WI38 (cell line): ENCODE measurements around the gene TRMT61A.

Source experiments
- H3K4me3 ChIP-seq: 2 replicates; pipeline ENCODE4 v1.5.1; 2011; ENCODE audit warnings: low read depth, mild to moderate bottlenecking, control low read depth, low read length
- TF ChIP-seq, protein P1 (sequence below): IDR thresholded peaks from 2 replicates; pipeline ENCODE4 v1.5.1; 2012; ENCODE audit warnings: low read depth, mild to moderate bottlenecking, control low read depth, low read length

Gene TRMT61A

DNA sequence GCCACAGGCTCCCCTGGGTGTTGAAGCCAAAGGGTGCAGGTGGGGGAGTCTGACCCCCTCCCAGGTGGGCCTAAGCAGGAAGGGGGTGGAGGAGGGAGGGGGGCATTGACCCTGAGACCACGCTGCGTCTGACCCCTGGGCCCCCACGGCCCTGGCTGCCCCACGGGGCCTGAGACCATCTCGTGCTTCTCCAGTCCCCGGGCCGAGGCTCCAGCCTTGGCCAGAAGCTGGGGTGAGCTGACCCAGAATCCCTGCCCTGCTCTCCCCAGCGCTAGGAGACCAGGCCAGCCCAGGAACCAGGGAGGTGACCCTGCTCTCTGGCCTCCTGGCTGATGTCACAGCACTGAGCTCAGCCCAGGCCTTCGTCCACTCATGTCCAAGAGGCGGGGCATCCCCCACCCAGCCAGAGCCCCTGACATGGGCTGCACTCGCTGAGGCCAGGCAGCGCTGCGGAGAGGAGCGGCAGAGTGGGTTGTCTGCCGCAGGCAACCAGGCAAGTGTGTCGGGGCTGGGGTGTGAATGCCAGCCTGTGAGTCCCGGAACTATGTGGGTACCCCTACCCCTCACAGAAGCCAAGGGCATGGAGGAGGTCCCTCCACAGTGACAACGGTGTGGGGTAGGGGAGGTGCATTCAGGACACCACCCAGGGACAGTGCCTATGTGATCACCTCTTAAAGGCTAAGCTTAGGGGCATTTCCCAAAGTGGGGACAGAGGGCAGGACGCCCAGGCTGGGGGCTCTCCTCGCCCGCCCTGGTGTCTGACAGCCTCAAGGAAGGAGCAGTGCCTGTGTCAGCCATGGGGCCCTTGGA lies 6.3 kb downstream of the TRMT61A start:
- H3K4me3 ChIP-seq: no peak overlapping the region

DNA sequence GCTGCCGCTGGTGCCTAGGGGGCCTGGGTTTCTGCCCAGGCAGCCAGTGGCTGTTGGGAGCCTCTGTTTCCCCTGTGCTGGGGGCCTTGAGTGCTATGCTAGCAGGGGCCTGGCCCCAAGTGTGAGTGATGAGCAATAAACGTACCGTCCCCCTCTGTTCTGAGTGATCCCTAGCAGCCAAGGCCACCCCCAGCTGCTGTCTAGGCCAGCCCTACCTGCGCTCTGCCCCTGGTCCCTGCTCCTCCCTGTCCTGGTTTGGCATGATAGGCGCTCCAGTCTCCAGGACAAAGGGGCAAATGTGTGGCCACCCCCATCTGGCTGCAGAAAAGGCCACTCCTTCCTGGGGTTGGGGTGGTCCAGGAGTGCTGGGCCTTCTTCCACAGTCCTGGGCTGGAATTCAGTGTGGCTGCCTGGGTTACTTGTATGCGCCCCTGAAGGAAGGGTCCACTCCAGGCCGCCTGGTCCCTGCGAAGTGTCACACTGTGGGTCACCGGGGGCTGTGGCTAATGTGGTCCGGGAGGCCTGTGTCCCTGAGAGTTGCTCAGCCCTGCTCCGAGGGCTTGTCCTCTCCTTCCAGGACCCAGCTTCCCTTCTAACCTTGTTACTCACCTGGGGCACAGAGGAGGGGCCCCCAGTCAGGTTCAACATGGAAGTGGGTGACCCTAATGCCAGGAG lies 7.0 kb downstream of the TRMT61A start:
- TF ChIP-seq, protein P1, sequence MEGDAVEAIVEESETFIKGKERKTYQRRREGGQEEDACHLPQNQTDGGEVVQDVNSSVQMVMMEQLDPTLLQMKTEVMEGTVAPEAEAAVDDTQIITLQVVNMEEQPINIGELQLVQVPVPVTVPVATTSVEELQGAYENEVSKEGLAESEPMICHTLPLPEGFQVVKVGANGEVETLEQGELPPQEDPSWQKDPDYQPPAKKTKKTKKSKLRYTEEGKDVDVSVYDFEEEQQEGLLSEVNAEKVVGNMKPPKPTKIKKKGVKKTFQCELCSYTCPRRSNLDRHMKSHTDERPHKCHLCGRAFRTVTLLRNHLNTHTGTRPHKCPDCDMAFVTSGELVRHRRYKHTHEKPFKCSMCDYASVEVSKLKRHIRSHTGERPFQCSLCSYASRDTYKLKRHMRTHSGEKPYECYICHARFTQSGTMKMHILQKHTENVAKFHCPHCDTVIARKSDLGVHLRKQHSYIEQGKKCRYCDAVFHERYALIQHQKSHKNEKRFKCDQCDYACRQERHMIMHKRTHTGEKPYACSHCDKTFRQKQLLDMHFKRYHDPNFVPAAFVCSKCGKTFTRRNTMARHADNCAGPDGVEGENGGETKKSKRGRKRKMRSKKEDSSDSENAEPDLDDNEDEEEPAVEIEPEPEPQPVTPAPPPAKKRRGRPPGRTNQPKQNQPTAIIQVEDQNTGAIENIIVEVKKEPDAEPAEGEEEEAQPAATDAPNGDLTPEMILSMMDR: no peak
- no peak overlapping the region for H3K4me3 ChIP-seq

More for the DNA sequence above, 6.3 kb downstream of the TRMT61A start:
- TF ChIP-seq, protein P1: no peak

DNA sequence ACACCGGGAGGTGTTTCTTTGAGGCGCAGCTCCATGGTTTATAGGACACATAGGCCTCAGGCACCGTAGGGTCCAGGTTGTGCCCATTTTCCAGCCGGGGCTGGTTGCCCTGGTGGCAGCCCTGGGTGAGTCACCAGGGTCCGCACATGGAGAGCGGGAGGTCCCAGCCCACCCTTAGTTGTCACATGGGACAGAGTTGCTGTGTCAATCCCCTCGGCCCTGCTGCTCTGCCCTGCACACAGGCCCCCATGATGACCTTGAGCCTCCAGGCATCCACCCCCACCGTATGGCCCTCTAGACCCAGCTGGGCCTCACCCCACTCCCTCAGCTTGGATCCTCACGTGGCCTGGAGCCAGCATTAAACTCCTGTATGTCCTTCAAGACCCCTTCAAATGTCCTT lies 7.7 kb downstream of the TRMT61A start:
- TF ChIP-seq, protein P1: no peak

DNA sequence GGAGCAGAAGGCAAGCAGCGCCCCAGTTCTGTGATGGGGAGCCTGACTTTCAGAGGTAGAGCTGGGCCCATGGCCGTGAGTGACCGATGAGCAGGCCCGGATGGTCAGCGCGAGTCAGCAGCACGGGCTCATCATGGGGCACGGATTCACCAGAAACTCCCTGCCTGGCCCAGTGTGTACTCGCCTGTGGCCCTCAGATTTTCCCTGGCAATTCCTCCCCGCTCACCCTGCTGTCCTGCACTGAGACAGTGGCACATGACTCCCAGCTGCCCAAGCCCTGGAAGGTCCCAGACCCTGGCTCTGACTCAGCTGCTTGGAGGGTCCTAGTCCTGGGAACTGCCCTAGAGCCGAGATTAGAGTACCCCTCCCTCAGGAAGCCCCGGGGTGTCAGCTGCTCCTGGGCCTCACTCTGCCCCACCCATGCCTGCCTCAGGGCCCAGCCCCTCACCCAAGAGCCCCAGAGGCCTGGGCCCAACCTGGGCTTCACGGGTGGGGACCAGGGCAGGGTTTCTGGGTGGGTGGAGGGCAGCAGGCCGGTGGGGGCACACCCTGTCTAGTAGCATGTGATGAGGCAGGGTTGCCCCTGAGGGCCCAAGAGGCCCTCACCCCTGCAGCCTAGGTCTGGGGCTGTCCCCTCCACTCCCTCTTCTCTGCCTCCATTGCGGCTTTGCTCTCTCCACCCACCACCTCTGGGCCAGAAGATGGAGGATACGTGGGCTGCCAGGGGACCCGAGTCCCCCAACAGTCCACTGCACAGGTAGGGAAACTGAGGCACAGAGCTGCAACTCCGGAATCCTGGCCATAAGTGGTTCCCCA lies 8.4 kb downstream of the TRMT61A start:
- no peak overlapping the region for H3K4me3 ChIP-seq
- TF ChIP-seq, protein P1: no peak

More for the DNA sequence above, 7.7 kb downstream of the TRMT61A start:
- H3K4me3 ChIP-seq: no peak overlapping the region

DNA sequence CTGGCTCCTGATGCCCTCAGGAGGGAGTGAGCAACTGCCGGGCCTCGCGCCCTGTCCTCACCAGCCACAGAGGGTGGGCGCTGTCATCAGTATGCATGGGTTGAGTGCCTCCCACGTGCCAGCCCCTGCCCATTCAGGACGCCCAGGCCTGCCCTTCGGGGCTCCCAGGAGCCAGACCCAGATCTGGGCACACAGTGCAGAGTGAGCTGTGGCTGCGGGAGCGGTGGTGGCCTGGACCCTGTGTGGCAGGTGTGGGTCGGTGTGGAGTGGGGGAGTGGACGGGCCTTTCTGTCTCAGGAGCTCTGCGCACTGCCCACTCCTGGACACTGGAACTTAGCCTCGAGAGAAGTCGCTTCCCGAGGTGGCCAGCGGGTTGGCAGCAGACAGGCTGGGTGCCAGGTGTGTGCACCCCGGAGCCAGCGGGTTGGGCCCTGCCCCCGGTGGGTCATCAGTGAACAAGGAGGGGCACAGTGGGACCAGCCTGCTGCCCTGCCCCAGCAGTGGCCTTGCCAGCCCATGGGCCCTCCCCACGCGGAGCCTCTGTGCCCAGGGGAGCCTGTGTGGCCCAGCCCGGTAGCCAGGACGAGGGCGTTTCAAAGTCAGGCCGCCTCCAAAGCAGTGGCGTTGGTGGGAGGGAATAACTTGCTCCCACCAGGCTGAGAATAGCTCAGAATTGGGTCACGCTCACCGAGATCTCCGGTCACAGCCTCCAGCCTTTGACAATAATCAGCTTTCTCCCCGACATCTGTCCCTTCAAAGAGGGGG lies 9.5 kb downstream of the TRMT61A start:
- TF ChIP-seq, protein P1: no peak
- H3K4me3 ChIP-seq: no peak overlapping the region

DNA sequence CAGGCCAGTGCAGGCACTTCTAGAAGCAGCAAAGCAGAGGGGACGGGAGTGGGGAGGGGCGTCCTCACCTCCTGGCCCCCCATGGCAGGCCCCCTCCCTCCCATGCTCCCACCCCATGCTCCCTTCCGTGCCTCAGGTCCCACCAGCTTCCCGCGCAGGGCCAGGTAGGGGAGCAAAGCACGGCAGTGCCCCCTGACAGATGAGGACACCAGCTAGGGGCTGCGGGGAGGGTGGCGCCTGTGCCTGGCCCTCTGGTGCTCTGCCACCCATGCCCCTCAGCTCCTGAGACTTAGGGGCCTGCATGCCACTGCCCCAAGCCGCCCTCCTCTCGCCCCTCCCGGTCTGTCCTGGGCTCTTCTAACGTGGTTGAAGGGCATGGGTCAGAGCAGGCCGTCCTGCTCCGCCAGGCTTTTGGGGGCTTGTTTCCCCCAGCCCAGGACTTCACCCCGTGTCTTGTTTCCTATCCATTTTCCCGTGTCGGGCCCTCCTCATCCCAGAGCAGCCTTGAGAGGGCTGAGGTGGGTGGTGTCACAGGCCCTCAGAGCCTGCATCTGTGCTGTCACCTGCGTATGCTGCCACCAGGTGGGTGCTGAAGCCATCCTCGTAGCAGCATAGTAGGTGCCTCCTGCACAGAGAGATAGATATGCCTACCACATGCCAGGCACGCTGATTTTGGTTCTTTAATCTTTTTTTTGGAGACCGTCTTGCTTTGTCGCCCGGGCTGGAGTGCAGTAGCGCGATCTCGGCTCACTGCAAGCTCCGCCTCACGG lies 10.2 kb downstream of the TRMT61A start:
- TF ChIP-seq, protein P1: no peak
- H3K4me3 ChIP-seq: no peak overlapping the region
